HuH-7 (cell line): ENCODE results near the gene PLPP1.

ENCODE experiments used
- DNase-seq: peaks from one replicate; pipeline ENCODE4 v3.0.0; 2011; ENCODE audit warnings: low spot score

The PLPP1 gene

GRCh38 chr5:55534436-55535198, at the start of gene PLPP1:
Gene PLPP1, minus strand, starts transcription at chr5:55534964. Its CDS starts 335 bp downstream, at chr5:55534629.
- DNase-seq, result peak; percentile 79

GRCh38 chr5:55583578-55583977, 48.8 kb upstream of the PLPP1 start:
- DNase-seq, result no peak

- DNase-seq, result no peak
Measured at GRCh38 chr5:55582256-55582655, 47.5 kb upstream of the PLPP1 start.

- DNase-seq, result no peak
Measured at GRCh38 chr5:55580042-55580441, 45.3 kb upstream of the PLPP1 start.

- no peak for DNase-seq
Measured at GRCh38 chr5:55578771-55579170, 44.0 kb upstream of the PLPP1 start.

GRCh38 chr5:55577353-55578060, 42.7 kb upstream of the PLPP1 start:
- DNase-seq, result no peak

- DNase-seq, result no peak
Measured at GRCh38 chr5:55576661-55577060, 41.9 kb upstream of the PLPP1 start.

- peak; percentile 12 for DNase-seq
Measured at GRCh38 chr5:55575815-55576583, 41.2 kb upstream of the PLPP1 start.

GRCh38 chr5:55572600-55572999, 37.8 kb upstream of the PLPP1 start:
- no peak for DNase-seq

- DNase-seq, result no peak
Measured at GRCh38 chr5:55572020-55572419, 37.3 kb upstream of the PLPP1 start.

GRCh38 chr5:55570570-55570969, 35.8 kb upstream of the PLPP1 start:
- no peak for DNase-seq

GRCh38 chr5:55570026-55570425, 35.3 kb upstream of the PLPP1 start:
- DNase-seq, result no peak

- DNase-seq, result no peak
Measured at GRCh38 chr5:55569513-55569865, 34.7 kb upstream of the PLPP1 start.

- no peak for DNase-seq
Measured at GRCh38 chr5:55568654-55569512, 34.1 kb upstream of the PLPP1 start.

GRCh38 chr5:55564721-55565120, 30.0 kb upstream of the PLPP1 start:
- DNase-seq, result no peak

GRCh38 chr5:55558484-55558883, 23.7 kb upstream of the PLPP1 start:
- no peak for DNase-seq

- no peak for DNase-seq
Measured at GRCh38 chr5:55557123-55557522, 22.4 kb upstream of the PLPP1 start.

- no peak for DNase-seq
Measured at GRCh38 chr5:55554585-55555202, 19.9 kb upstream of the PLPP1 start.

- DNase-seq, result no peak
Measured at GRCh38 chr5:55551904-55552303, 17.1 kb upstream of the PLPP1 start.

GRCh38 chr5:55551358-55551757, 16.6 kb upstream of the PLPP1 start:
- no peak for DNase-seq

GRCh38 chr5:55547781-55548180, 13.0 kb upstream of the PLPP1 start:
- no peak for DNase-seq

GRCh38 chr5:55546947-55547346, 12.2 kb upstream of the PLPP1 start:
- DNase-seq, result no peak
